H9 (cell line): ENCODE data around the gene PRPF40A. TPM values are rescaled to one million over a fixed set of nuclear protein-coding genes. Genes with fewer than 3 reads are reported as not detected.

ENCODE experiments used
- DNase-seq: peaks from one replicate; pipeline ENCODE4 v3.0.0-alpha.2; 2017
- H2AFZ ChIP-seq: one replicate; pipeline ENCODE4 v1.6.1; 2013; ENCODE audit warnings: mild to moderate bottlenecking, low read length, control low read depth, moderate library complexity
- H2AK5ac ChIP-seq: 2 replicates; pipeline ENCODE4 v1.6.1; 2013; ENCODE audit warnings: low read length, control low read depth, mixed read lengths; ENCODE audit not compliant: insufficient read length
- H2BK120ac ChIP-seq: one replicate; pipeline ENCODE4 v1.6.1; 2013; ENCODE audit warnings: low read depth, mild to moderate bottlenecking, low read length, control low read depth, inconsistent platforms; ENCODE audit not compliant: poor library complexity, severe bottlenecking
- H2BK12ac ChIP-seq: 2 replicates; pipeline ENCODE4 v1.6.1; 2013; ENCODE audit warnings: low read length, control low read depth, mixed read lengths, low read depth; ENCODE audit not compliant: insufficient read length
- H2BK15ac ChIP-seq: 2 replicates; pipeline ENCODE4 v1.6.1; 2013; ENCODE audit warnings: low read depth, low read length, control low read depth
- H2BK20ac ChIP-seq: one replicate; pipeline ENCODE4 v1.6.1; 2013; ENCODE audit warnings: low read depth, mild to moderate bottlenecking, low read length, control low read depth, inconsistent platforms; ENCODE audit not compliant: poor library complexity, severe bottlenecking
- H2BK5ac ChIP-seq: 2 replicates; pipeline ENCODE4 v1.6.1; 2013; ENCODE audit warnings: low read length, control low read depth, mixed read lengths; ENCODE audit not compliant: insufficient read length
- H3K14ac ChIP-seq: 2 replicates; pipeline ENCODE4 v1.6.1; 2013; ENCODE audit warnings: low read length, control low read depth; ENCODE audit not compliant: insufficient read depth
- H3K18ac ChIP-seq: 2 replicates; pipeline ENCODE4 v1.6.1; 2013; ENCODE audit warnings: low read depth, mild to moderate bottlenecking, mixed read lengths, low read length, control low read depth; ENCODE audit not compliant: insufficient read length
- H3K23ac ChIP-seq: 2 replicates; pipeline ENCODE4 v1.6.1; 2013; ENCODE audit warnings: low read length, control low read depth, mixed read lengths, low read depth; ENCODE audit not compliant: insufficient read length
- H3K23me2 ChIP-seq: 2 replicates; pipeline ENCODE4 v1.6.1; 2013; ENCODE audit warnings: low read depth, mild to moderate bottlenecking, mixed read lengths, low read length, control low read depth; ENCODE audit not compliant: insufficient read length, poor library complexity, severe bottlenecking
- H3K27ac ChIP-seq: 2 replicates; pipeline ENCODE4 v1.5.1; 2013; ENCODE audit warnings: low read length, control low read depth, mixed read lengths, low read depth; ENCODE audit not compliant: insufficient read length
- H3K27me3 ChIP-seq: 2 replicates; pipeline ENCODE4 v1.6.1; 2013; ENCODE audit warnings: low read length, control low read depth, inconsistent platforms; ENCODE audit not compliant: insufficient read depth
- H3K4ac ChIP-seq: 2 replicates; pipeline ENCODE4 v1.6.1; 2013; ENCODE audit warnings: low read depth, mild to moderate bottlenecking, control low read depth, inconsistent platforms, low read length, moderate library complexity
- H3K4me1 ChIP-seq: 2 replicates; pipeline ENCODE4 v1.6.1; 2013; ENCODE audit warnings: low read length, control low read depth, inconsistent platforms; ENCODE audit not compliant: insufficient read depth
- H3K4me2 ChIP-seq: 2 replicates; pipeline ENCODE4 v1.6.1; 2013; ENCODE audit warnings: low read length, control low read depth, mixed read lengths; ENCODE audit not compliant: insufficient read length, insufficient read depth
- H3K56ac ChIP-seq: 2 replicates; pipeline ENCODE4 v1.6.1; 2013; ENCODE audit warnings: low read depth, mild to moderate bottlenecking, mixed read lengths, low read length, control low read depth; ENCODE audit not compliant: insufficient read length
- H3K79me1 ChIP-seq: 2 replicates; pipeline ENCODE4 v1.6.1; 2013; ENCODE audit warnings: low read depth, mild to moderate bottlenecking, moderate library complexity, low read length, control low read depth, inconsistent platforms; ENCODE audit not compliant: insufficient read depth, poor library complexity, severe bottlenecking
- H3K79me2 ChIP-seq: 2 replicates; pipeline ENCODE4 v1.6.1; 2013; ENCODE audit warnings: low read length, control low read depth, inconsistent platforms; ENCODE audit not compliant: insufficient read depth
- H3K9ac ChIP-seq: 2 replicates; pipeline ENCODE4 v1.6.1; 2013; ENCODE audit warnings: low read length, control low read depth, mixed read lengths; ENCODE audit not compliant: insufficient read length; ENCODE audit errors: extremely low read depth
- H3K9me3 ChIP-seq: one replicate; pipeline ENCODE4 v1.6.1; 2013; ENCODE audit warnings: low read depth, low read length, inconsistent platforms; ENCODE audit not compliant: control insufficient read depth
- H3T11ph ChIP-seq: one replicate; pipeline ENCODE4 v1.6.1; 2013; ENCODE audit warnings: mild to moderate bottlenecking, low read length, control low read depth, inconsistent platforms
- H4K20me1 ChIP-seq: one replicate; pipeline ENCODE4 v1.6.1; 2013; ENCODE audit not compliant: control insufficient read depth, insufficient read length, insufficient read depth
- H4K5ac ChIP-seq: 2 replicates; pipeline ENCODE4 v1.6.1; 2013; ENCODE audit warnings: low read depth, mild to moderate bottlenecking, mixed read lengths, low read length, control low read depth; ENCODE audit not compliant: insufficient read length
- H4K8ac ChIP-seq: replicated peaks from 2 replicates; pipeline ENCODE4 v1.6.1; 2013; ENCODE audit warnings: low read length, control low read depth, mixed read lengths, low read depth; ENCODE audit not compliant: insufficient read length
- H4K91ac ChIP-seq: 2 replicates; pipeline ENCODE4 v1.6.1; 2013; ENCODE audit warnings: low read depth, mild to moderate bottlenecking, moderate library complexity, mixed read lengths, low read length, control low read depth; ENCODE audit not compliant: insufficient read length
- H3K27ac Mint-ChIP-seq, 3 experiments: 2 replicates in 2 of 3; 3 replicates in 1 of 3; pipeline ENCODE4 v1.8.0; 2020 to 2021; ENCODE audit warnings: mixed read lengths in 3 of 3, mild to moderate bottlenecking in 1 of 3, moderate library complexity in 1 of 3
- H3K27me3 Mint-ChIP-seq: 2 replicates; pipeline ENCODE4 v1.8.0; 2021; ENCODE audit warnings: low read depth, mild to moderate bottlenecking, moderate library complexity, mixed read lengths
- H3K36me3 Mint-ChIP-seq, 3 experiments: 2 replicates in 2 of 3; 3 replicates in 1 of 3; pipeline ENCODE4 v1.8.0; 2020 to 2021; ENCODE audit warnings: low read depth in 3 of 3, mixed read lengths in 3 of 3; ENCODE audit not compliant: insufficient read depth in 1 of 3
- H3K4me1 Mint-ChIP-seq, 2 experiments: 2 replicates each; pipeline ENCODE4 v1.8.0; 2020; ENCODE audit warnings: mixed read lengths in 2 of 2
- H3K4me3 Mint-ChIP-seq, 2 experiments: 2 replicates in 1 of 2; 3 replicates in 1 of 2; pipeline ENCODE4 v1.8.0; 2020 to 2021; ENCODE audit warnings: mild to moderate bottlenecking in 2 of 2, mixed read lengths in 2 of 2, moderate library complexity in 1 of 2
- H3K9me3 Mint-ChIP-seq, 2 experiments: 2 replicates in 1 of 2; 3 replicates in 1 of 2; pipeline ENCODE4 v1.8.0; 2020; ENCODE audit warnings: mild to moderate bottlenecking in 2 of 2, mixed read lengths in 2 of 2, moderate library complexity in 1 of 2
- CTCF ChIP-seq: fragments of 200-600 bp; sonication (generic); conservative IDR thresholded peaks from 3 replicates; pipeline ENCODE4 v1.8.0; 2021; ENCODE audit warnings: antibody characterized with exemption, mild to moderate bottlenecking
- WGBS: extraction: QIAGEN DNeasy Blood & Tissue Kit; methylation state at CpG from one replicate; pipeline ENCODE4 v1.1.7; 2013; ENCODE audit warnings: missing lambda C conversion rate, low lambda C conversion rate, mixed read lengths; ENCODE audit not compliant: insufficient read length; ENCODE audit errors: extremely low coverage; 5-methylcytosine and 5-hydroxymethylcytosine counted together
- total RNA-seq: library from RNA; stranded (reverse); gene quantifications from 2 replicates; pipeline ENCODE4 v1.2.1, GENCODE V29; 2021

The PRPF40A gene
- total RNA-seq, 1 experiment from 2014 or later = 158 TPM

- H3K4me1 ChIP-seq = no peaks in the 10 kb centered on the region
- no peak overlapping the region for H3K4ac ChIP-seq
- no peak overlapping the region for H3K27ac ChIP-seq
- no peak overlapping the region for H4K5ac ChIP-seq
- no CpG with 5 or more reads among the region's 1 CpG for WGBS
- H3K9me3 Mint-ChIP-seq = no peaks in the 10 kb centered on the region
- H2BK20ac ChIP-seq = no peak overlapping the region
- no peak overlapping the region for H3K9ac ChIP-seq
- no peaks in the 10 kb centered on the region for H3K23me2 ChIP-seq
- H3K79me2 ChIP-seq = no peaks in the 10 kb centered on the region
- H2AK5ac ChIP-seq = no peak overlapping the region
- H3T11ph ChIP-seq = no peak overlapping the region
- no peak overlapping the region for H3K23ac ChIP-seq
- no peaks in the 10 kb centered on the region for H3K9me3 ChIP-seq
- no peaks in the 10 kb centered on the region for H4K20me1 ChIP-seq
- no peak overlapping the region for H3K14ac ChIP-seq
- H2BK120ac ChIP-seq = no peak overlapping the region
- peaks cover 30 to 73% (median 55%) of the 10 kb centered on the region in 3 experiments; a peak in 6 of 7 replicates for H3K36me3 Mint-ChIP-seq
- no peak overlapping the region for H3K4me3 Mint-ChIP-seq
- DNase-seq = no peak
- peaks cover 9 to 10% of the 10 kb centered on the region in 2 experiments for H3K4me1 Mint-ChIP-seq
- H3K4me2 ChIP-seq = no peak overlapping the region
- H2BK15ac ChIP-seq = no peak overlapping the region
- H3K18ac ChIP-seq = no peak overlapping the region
- no peak overlapping the region for H4K8ac ChIP-seq
- H2BK12ac ChIP-seq = no peak overlapping the region
- no peak for TF ChIP-seq CTCF
- no peaks in the 10 kb centered on the region for H3K79me1 ChIP-seq
- H3K56ac ChIP-seq = no peak overlapping the region
- no peaks in the 10 kb centered on the region for H3K27me3 Mint-ChIP-seq
- no peak overlapping the region for H4K91ac ChIP-seq
- no peaks in the 10 kb centered on the region for H3K27me3 ChIP-seq
- no peak overlapping the region for H2BK5ac ChIP-seq
- H3K27ac Mint-ChIP-seq = no peak overlapping the region
- H2AFZ ChIP-seq = no peak overlapping the region
Observed at GRCh38 chr2:152655880-152656279, 61.4 kb downstream of the PRPF40A start.
